ENCODE measurements around the gene FILIP1L.

FILIP1L gene

GRCh38 chr3:100027321-100027720 lies 87.0 kb downstream of the FILIP1L start:
- TF ChIP-seq CTCF (IDR thresholded peaks at IDR 0.05; ENCODE audit: insufficient read depth, low read length, poor library complexity, severe bottlenecking) (no peak), EZH2phosphoT487 (conservative IDR thresholded peaks at IDR 0.05; ENCODE audit: low read length) (no peak)
- H3K4me3 ChIP-seq (ENCODE audit: insufficient read depth, low read length, poor library complexity, severe bottlenecking), result no peak overlapping the region
- no peak overlapping the region for H3K4me2 ChIP-seq (ENCODE audit: low read depth, low read length, poor library complexity, severe bottlenecking)
- H3K27me3 ChIP-seq (ENCODE audit: low read length), result no peaks in the 10 kb centered on the region
- no peaks in the 10 kb centered on the region for H3K36me3 ChIP-seq (ENCODE audit: low read length)
- H3K9me3 ChIP-seq (ENCODE audit: insufficient read depth, low read length), result no peaks in the 10 kb centered on the region
- no peaks in the 10 kb centered on the region for H3K79me2 ChIP-seq (ENCODE audit: insufficient read depth, low read length)
- H2AFZ ChIP-seq (ENCODE audit: low read depth, low read length, severe bottlenecking), result no peak overlapping the region
- no peaks in the 10 kb centered on the region for H4K20me1 ChIP-seq (ENCODE audit: low read depth, low read length)
- no peaks in the 10 kb centered on the region for H3K9me2 ChIP-seq (replicated peaks; ENCODE audit: insufficient read depth, low read length)
- H3K9ac ChIP-seq (ENCODE audit: low read length), result no peak overlapping the region
- H3F3A ChIP-seq (ENCODE audit: insufficient read depth), result no peaks in the 10 kb centered on the region
- no peak overlapping the region for H3K27ac ChIP-seq (ENCODE audit: low read depth, low read length)

GRCh38 chr3:100024520-100025303 lies 89.6 kb downstream of the FILIP1L start:
- Histone ChIP-seq H4K20me1 (ENCODE audit: low read depth, low read length) (no peaks in the 10 kb centered on the region), H2AFZ (ENCODE audit: low read depth, low read length, severe bottlenecking) (no peak overlapping the region), H3K79me2 (ENCODE audit: insufficient read depth, low read length) (no peaks in the 10 kb centered on the region), H3K27ac (ENCODE audit: low read depth, low read length) (no peak overlapping the region), H3K4me2 (ENCODE audit: low read depth, low read length, poor library complexity, severe bottlenecking) (no peak overlapping the region), H3K9ac (ENCODE audit: low read length) (no peak overlapping the region), H3K27me3 (ENCODE audit: low read length) (no peaks in the 10 kb centered on the region), H3K9me3 (ENCODE audit: insufficient read depth, low read length) (no peaks in the 10 kb centered on the region), H3F3A (ENCODE audit: insufficient read depth) (no peaks in the 10 kb centered on the region), H3K4me3 (ENCODE audit: insufficient read depth, low read length, poor library complexity, severe bottlenecking) (no peak overlapping the region), H3K36me3 (ENCODE audit: low read length) (no peaks in the 10 kb centered on the region), H3K9me2 (replicated peaks; ENCODE audit: insufficient read depth, low read length) (no peaks in the 10 kb centered on the region)
- TF ChIP-seq EZH2phosphoT487 (conservative IDR thresholded peaks at IDR 0.05; ENCODE audit: low read length), result no peak
- TF ChIP-seq CTCF (IDR thresholded peaks at IDR 0.05; ENCODE audit: insufficient read depth, low read length, poor library complexity, severe bottlenecking), result no peak

- no peak for TF ChIP-seq EZH2phosphoT487 (conservative IDR thresholded peaks at IDR 0.05; ENCODE audit: low read length)
- no peak for TF ChIP-seq CTCF (IDR thresholded peaks at IDR 0.05; ENCODE audit: insufficient read depth, low read length, poor library complexity, severe bottlenecking)
- Histone ChIP-seq H3K9me2 (replicated peaks; ENCODE audit: insufficient read depth, low read length) (no peaks in the 10 kb centered on the region), H3K79me2 (ENCODE audit: insufficient read depth, low read length) (no peaks in the 10 kb centered on the region), H3K36me3 (ENCODE audit: low read length) (no peaks in the 10 kb centered on the region), H3F3A (ENCODE audit: insufficient read depth) (no peaks in the 10 kb centered on the region), H3K4me3 (ENCODE audit: insufficient read depth, low read length, poor library complexity, severe bottlenecking) (no peak overlapping the region), H3K9ac (ENCODE audit: low read length) (no peak overlapping the region), H3K9me3 (ENCODE audit: insufficient read depth, low read length) (no peaks in the 10 kb centered on the region), H3K27ac (ENCODE audit: low read depth, low read length) (no peak overlapping the region), H3K4me2 (ENCODE audit: low read depth, low read length, poor library complexity, severe bottlenecking) (no peak overlapping the region), H3K27me3 (ENCODE audit: low read length) (no peaks in the 10 kb centered on the region), H4K20me1 (ENCODE audit: low read depth, low read length) (no peaks in the 10 kb centered on the region), H2AFZ (ENCODE audit: low read depth, low read length, severe bottlenecking) (no peak overlapping the region)
Observed at GRCh38 chr3:100023595-100023994, 90.7 kb downstream of the FILIP1L start.
